Tibial nerve (tissue), 4 donors: ENCODE results near the gene FAM174A. TPM values are rescaled to one million over a fixed set of nuclear protein-coding genes. Genes with fewer than 3 reads are reported as not detected.
"Not testable (repeated sequence)": the region's sequence is repeated elsewhere in the genome, so short reads cannot be mapped to it uniquely, and the experiment has no call there.

ENCODE experiments used
- DNase-seq, 2 donors: peaks; one replicate each; pipeline ENCODE4 v3.0.0-alpha.2; 2019; ENCODE audit warnings: low spot score in 2 of 2
- H3K27ac ChIP-seq, 4 donors: fragments of 200-600 bp; sonication (generic) in 3 of 4; one replicate each; pipeline ENCODE4 v1.5.1; 2017 to 2019; ENCODE audit warnings: mild to moderate bottlenecking in 1 of 4
- H3K27me3 ChIP-seq, 2 donors: fragments of 200-600 bp; sonication (generic) in 1 of 2; one replicate each; pipeline versions ENCODE4 v1.5.1 to v1.6.0; 2017 to 2019
- H3K36me3 ChIP-seq, 3 donors: fragments of 200-600 bp; sonication (generic); one replicate each; pipeline ENCODE4 v1.5.1; 2018 to 2019
- H3K4me1 ChIP-seq, 4 donors: fragments of 200-600 bp; sonication (generic) in 3 of 4; one replicate each; pipeline ENCODE4 v1.5.1; 2017 to 2019
- H3K4me3 ChIP-seq, 4 donors: fragments of 200-600 bp; sonication (generic) in 3 of 4; one replicate each; pipeline ENCODE4 v1.5.1; 2017 to 2019; ENCODE audit warnings: mild to moderate bottlenecking in 1 of 4, moderate library complexity in 1 of 4
- H3K9me3 ChIP-seq, 4 donors: fragments of 200-600 bp; sonication (generic) in 3 of 4; one replicate each; pipeline ENCODE4 v1.5.1; 2017 to 2019
- CTCF ChIP-seq, 5 experiments: fragments of 200-600 bp in 3 of 5; fragments of 450-650 bp in 2 of 5; sonication (generic) in 3 of 5; IDR thresholded peaks; one replicate each; pipeline ENCODE4 v1.5.1; 2016 to 2019; ENCODE audit warnings: antibody characterized with exemption in 5 of 5, mild to moderate bottlenecking in 3 of 5, moderate library complexity in 2 of 5
- EP300 ChIP-seq, 2 donors: sonication (generic); formaldehyde crosslinking; IDR thresholded peaks; one replicate each; pipeline ENCODE4 v1.6.1; 2017; ENCODE audit warnings: antibody characterized with exemption in 2 of 2, mild to moderate bottlenecking in 1 of 2
- POLR2A ChIP-seq, 2 donors: fragments of 450-650 bp; IDR thresholded peaks; one replicate each; pipeline ENCODE4 v1.6.1; 2017; ENCODE audit warnings: antibody characterized with exemption in 2 of 2, mild to moderate bottlenecking in 2 of 2, moderate library complexity in 2 of 2
- WGBS, 2 donors: methylation state at CpG; one replicate each; pipeline ENCODE4 v1.1.5; 2018; 5-methylcytosine and 5-hydroxymethylcytosine counted together
- total RNA-seq, 4 donors: library from RNA; depleted of rRNA; stranded (reverse); fragments of >200 nt; gene quantifications; one replicate each; pipeline ENCODE4 v1.1.0, GENCODE V29; 2016

FAM174A gene
- total RNA-seq, 4 donors from 2014 or later, result 39.5 to 66.9 (median 45.5) TPM

DNA sequence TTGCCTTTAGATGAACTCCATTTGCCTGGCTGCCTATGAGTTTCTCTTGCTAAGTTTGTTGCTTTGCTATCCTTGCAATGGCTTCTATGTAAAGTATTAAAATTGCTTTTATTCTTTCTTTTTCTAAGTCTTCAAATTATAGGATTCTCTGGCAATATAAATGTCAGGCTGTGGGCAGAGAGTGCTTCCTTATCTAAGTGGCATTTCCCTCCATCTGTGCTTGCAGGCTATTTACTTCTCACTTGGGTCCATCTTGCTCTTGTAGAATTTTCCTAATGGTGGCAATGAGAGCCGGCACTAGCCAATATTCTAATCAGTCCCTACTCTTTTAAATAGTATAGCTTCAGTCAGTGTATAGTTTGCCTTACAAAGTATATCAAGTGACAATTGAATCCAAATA is 63.3 kb downstream of the FAM174A start:
- no peaks in the 10 kb centered on the region for H3K36me3 ChIP-seq
- WGBS, 2 donors, result 80 to 90% methylated on average over 1 of the region's 1 CpG
- TF ChIP-seq POLR2A (IDR thresholded peaks at IDR 0.05) (no peak), EP300 (IDR thresholded peaks at IDR 0.05) (no peak), CTCF (IDR thresholded peaks at IDR 0.05) (no peak)
- H3K9me3 ChIP-seq, result no peaks in the 10 kb centered on the region
- H3K4me3 ChIP-seq, result no peak overlapping the region
- DNase-seq, result no peak
- H3K27me3 ChIP-seq, result no peaks in the 10 kb centered on the region
- no peaks in the 10 kb centered on the region for H3K4me1 ChIP-seq
- H3K27ac ChIP-seq, result no peak overlapping the region

DNA sequence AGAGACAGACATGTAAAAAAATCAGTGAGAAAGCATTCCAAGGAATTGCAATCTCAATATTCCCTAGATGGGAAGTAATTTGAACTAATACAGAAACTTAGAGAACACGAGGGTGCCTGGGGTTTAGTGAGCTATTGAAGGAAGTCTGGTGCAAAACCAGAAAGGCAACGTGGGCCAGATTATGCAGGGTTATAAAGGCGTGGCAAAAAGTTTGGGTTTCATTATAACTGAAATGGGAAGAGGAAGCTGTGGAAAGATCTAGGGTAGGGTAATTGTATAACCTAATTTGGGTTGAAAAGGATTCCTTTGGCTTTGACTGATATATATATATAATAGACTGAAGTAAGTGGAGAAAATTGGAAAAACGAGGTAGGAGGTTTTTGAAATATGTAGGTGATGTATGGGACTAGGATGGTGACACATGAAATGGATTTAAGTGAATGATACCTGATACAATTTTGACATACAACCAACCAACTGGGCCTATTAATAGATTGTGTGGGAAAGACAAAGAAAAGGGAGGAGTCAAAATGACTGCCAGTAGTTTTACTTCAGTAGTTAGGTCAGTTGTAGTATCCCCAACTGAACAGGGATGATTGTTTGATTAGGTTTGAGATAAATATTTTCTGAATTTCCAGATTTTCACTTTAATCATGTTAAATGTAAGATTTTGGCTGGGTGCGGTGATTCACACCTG is 65.3 kb downstream of the FAM174A start:
- Histone ChIP-seq H3K36me3 (no peaks in the 10 kb centered on the region), H3K4me3 (no peak overlapping the region), H3K27me3 (no peaks in the 10 kb centered on the region), H3K9me3 (no peaks in the 10 kb centered on the region), H3K4me1 (no peaks in the 10 kb centered on the region), H3K27ac (no peak overlapping the region)
- DNase-seq, result no peak
- TF ChIP-seq POLR2A (IDR thresholded peaks at IDR 0.05) (no peak), CTCF (IDR thresholded peaks at IDR 0.05) (no peak)
- WGBS, 2 donors, result 66 to 67% methylated on average over 5 of the region's 5 CpGs

- H3K27me3 ChIP-seq, result no peaks in the 10 kb centered on the region
- DNase-seq, result no peak
- H3K9me3 ChIP-seq, result no peaks in the 10 kb centered on the region
- no peaks in the 10 kb centered on the region for H3K4me1 ChIP-seq
- TF ChIP-seq CTCF (IDR thresholded peaks at IDR 0.05) (no peak), POLR2A (IDR thresholded peaks at IDR 0.05) (no peak), EP300 (IDR thresholded peaks at IDR 0.05) (no peak)
- WGBS, 2 donors, result 54 to 59% methylated on average over 2 of the region's 2 CpGs
- no peak overlapping the region for H3K4me3 ChIP-seq
- no peak overlapping the region for H3K27ac ChIP-seq
- H3K36me3 ChIP-seq, result no peaks in the 10 kb centered on the region
These were observed 68.0 kb downstream of the FAM174A start for GRCh38 chr5:100603141-100603540.

- not testable (repeated sequence) for H3K4me3 ChIP-seq, H3K27ac ChIP-seq, DNase-seq, H3K9me3 ChIP-seq, H3K4me1 ChIP-seq, H3K27me3 ChIP-seq, H3K36me3 ChIP-seq
- 85 to 89% methylated on average over 1 of the region's 1 CpG for WGBS, 2 donors
These were observed 68.8 kb downstream of the FAM174A start for GRCh38 chr5:100604021-100604420.

DNA sequence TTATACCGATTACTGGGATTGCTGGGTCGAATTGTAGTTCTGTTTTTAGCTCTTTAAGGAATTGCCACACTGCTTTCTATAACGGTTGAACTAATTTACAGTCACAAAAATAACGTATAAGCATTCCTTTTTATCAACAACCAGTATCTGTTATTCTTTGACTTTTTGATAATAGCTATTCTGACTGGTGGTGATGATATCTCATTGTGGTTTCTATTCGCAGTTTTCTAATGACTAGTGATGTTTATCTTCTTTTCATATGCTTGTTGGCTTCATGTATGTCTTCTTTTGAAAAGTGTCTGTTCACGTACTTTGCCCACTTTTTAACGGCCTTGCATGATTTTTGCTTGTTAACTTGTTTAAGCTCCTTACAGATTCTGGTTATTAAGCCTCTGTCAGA is 74.4 kb downstream of the FAM174A start:
- WGBS, 2 donors, result 91% methylated on average over 7 of the region's 7 CpGs
- TF ChIP-seq POLR2A (IDR thresholded peaks at IDR 0.05) (no peak), CTCF (IDR thresholded peaks at IDR 0.05) (no peak), EP300 (IDR thresholded peaks at IDR 0.05) (no peak)
- Histone ChIP-seq H3K27me3 (no peaks in the 10 kb centered on the region), H3K36me3 (no peaks in the 10 kb centered on the region), H3K4me3 (no peak overlapping the region), H3K4me1 (no peaks in the 10 kb centered on the region), H3K27ac (no peak overlapping the region), H3K9me3 (no peaks in the 10 kb centered on the region)
- DNase-seq, result no peak

GRCh38 chr5:100614308-100614707 is 79.1 kb downstream of the FAM174A start:
- no peak for DNase-seq
- Histone ChIP-seq H3K27ac (no peak overlapping the region), H3K36me3 (no peaks in the 10 kb centered on the region), H3K27me3 (no peaks in the 10 kb centered on the region), H3K4me1 (no peaks in the 10 kb centered on the region), H3K4me3 (no peak overlapping the region), H3K9me3 (no peaks in the 10 kb centered on the region)
- TF ChIP-seq EP300 (IDR thresholded peaks at IDR 0.05) (no peak), CTCF (IDR thresholded peaks at IDR 0.05) (no peak), POLR2A (IDR thresholded peaks at IDR 0.05) (no peak)
- WGBS, 2 donors, result 88 to 89% methylated on average over 2 of the region's 2 CpGs
